ENCODE data around the gene HECTD1.
A peak's percentile ranks its signal among the peaks of the same experiment; 100 is the strongest.
"Not testable (repeated sequence)": the region's sequence is repeated elsewhere in the genome, so short reads cannot be mapped to it uniquely, and the experiment has no call there.

HECTD1 gene

GRCh38 chr14:31069343-31069742, 138.2 kb downstream of the HECTD1 start:
- 94% methylated on average over 3 of the region's 3 CpGs for WGBS
- no peaks in the 10 kb centered on the region for H3K9me3 ChIP-seq (ENCODE audit: control insufficient read depth, low read length)
- peaks cover 4% of the 10 kb centered on the region for H3K4me1 ChIP-seq (ENCODE audit: control insufficient read depth, insufficient read depth, low read depth, low read length)
- no peak overlapping the region for H2AFZ ChIP-seq (ENCODE audit: low read depth, low read length)
- no peaks in the 10 kb centered on the region for H3K36me3 ChIP-seq (ENCODE audit: control insufficient read depth in 1 of 2, insufficient read depth in 2 of 2, low read depth in 1 of 2, low read length in 2 of 2)
- no peaks in the 10 kb centered on the region for H3K27me3 ChIP-seq (ENCODE audit: control insufficient read depth in 1 of 2, insufficient read depth in 1 of 2, low read length in 2 of 2)
- no peak overlapping the region for H4K91ac ChIP-seq (ENCODE audit: low read length)
- no peak overlapping the region for H3K4me2 ChIP-seq (ENCODE audit: low read length, poor library complexity, severe bottlenecking)
- H4K8ac ChIP-seq (ENCODE audit: low read length), result no peak overlapping the region
- no peak overlapping the region for H2BK5ac ChIP-seq (ENCODE audit: low read depth, low read length, poor library complexity, severe bottlenecking)
- H3K4ac ChIP-seq (ENCODE audit: low read depth in 1 of 2, low read length in 2 of 2), result no peak overlapping the region
- H2BK120ac ChIP-seq (ENCODE audit: low read depth, low read length), result no peak overlapping the region
- no peak overlapping the region for H2AK5ac ChIP-seq (ENCODE audit: low read length, severe bottlenecking)
- no peak overlapping the region for H3K4me3 ChIP-seq (ENCODE audit: insufficient read depth in 1 of 2, low read depth in 1 of 2, low read length in 2 of 2)
- DNase-seq, result no peak
- no peak overlapping the region for H2BK12ac ChIP-seq (ENCODE audit: low read length in 2 of 2)
- no peak overlapping the region for H3K27ac ChIP-seq (ENCODE audit: low read length, poor library complexity, severe bottlenecking)
- H2BK15ac ChIP-seq (ENCODE audit: low read depth, poor library complexity, severe bottlenecking), result no peak overlapping the region
- no peak overlapping the region for H3K18ac ChIP-seq (ENCODE audit: low read depth in 1 of 2, low read length in 2 of 2)
- H3K23ac ChIP-seq (ENCODE audit: low read length in 2 of 2), result no peak overlapping the region
- H3K14ac ChIP-seq (ENCODE audit: low read length in 2 of 2), result no peak overlapping the region
- no peaks in the 10 kb centered on the region for H3K79me1 ChIP-seq (replicated peaks; ENCODE audit: low read length, poor library complexity, severe bottlenecking)
- no peak overlapping the region for H3K9ac ChIP-seq (ENCODE audit: low read length)

- Histone ChIP-seq H4K8ac (ENCODE audit: low read length) (no peak overlapping the region), H3K27me3 (ENCODE audit: control insufficient read depth in 1 of 2, insufficient read depth in 1 of 2, low read length in 2 of 2) (no peaks in the 10 kb centered on the region), H3K36me3 (ENCODE audit: control insufficient read depth in 1 of 2, insufficient read depth in 2 of 2, low read depth in 1 of 2, low read length in 2 of 2) (no peaks in the 10 kb centered on the region), H3K14ac (ENCODE audit: low read length in 2 of 2) (no peak overlapping the region), H3K27ac (ENCODE audit: low read length, poor library complexity, severe bottlenecking) (peak overlapping the region; percentile 30), H3K4ac (ENCODE audit: low read depth in 1 of 2, low read length in 2 of 2) (no peak overlapping the region), H3K18ac (ENCODE audit: low read depth in 1 of 2, low read length in 2 of 2) (no peak overlapping the region), H2BK120ac (ENCODE audit: low read depth, low read length) (no peak overlapping the region), H3K9ac (ENCODE audit: low read length) (no peak overlapping the region), H3K4me2 (ENCODE audit: low read length, poor library complexity, severe bottlenecking) (no peak overlapping the region), H3K79me1 (replicated peaks; ENCODE audit: low read length, poor library complexity, severe bottlenecking) (peaks cover 1% of the 10 kb centered on the region), H2BK15ac (ENCODE audit: low read depth, poor library complexity, severe bottlenecking) (no peak overlapping the region), H2AK5ac (ENCODE audit: low read length, severe bottlenecking) (no peak overlapping the region), H3K4me3 (ENCODE audit: insufficient read depth in 1 of 2, low read depth in 1 of 2, low read length in 2 of 2) (no peak overlapping the region), H3K9me3 (ENCODE audit: control insufficient read depth, low read length) (no peaks in the 10 kb centered on the region), H2BK5ac (ENCODE audit: low read depth, low read length, poor library complexity, severe bottlenecking) (no peak overlapping the region), H3K4me1 (ENCODE audit: control insufficient read depth, insufficient read depth, low read depth, low read length) (peaks cover 4% of the 10 kb centered on the region), H4K91ac (ENCODE audit: low read length) (no peak overlapping the region), H3K23ac (ENCODE audit: low read length in 2 of 2) (no peak overlapping the region), H2BK12ac (ENCODE audit: low read length in 2 of 2) (no peak overlapping the region), H2AFZ (ENCODE audit: low read depth, low read length) (no peak overlapping the region)
- peak; percentile 39 for DNase-seq
- no CpG with 5 or more reads among the region's 1 CpG for WGBS
Observed at GRCh38 chr14:31068235-31068634, 139.4 kb downstream of the HECTD1 start.

- H3K4me3 ChIP-seq (ENCODE audit: insufficient read depth in 1 of 2, low read depth in 1 of 2, low read length in 2 of 2); H4K91ac ChIP-seq (ENCODE audit: low read length); H2AK5ac ChIP-seq (ENCODE audit: low read length, severe bottlenecking); H3K27ac ChIP-seq (ENCODE audit: low read length, poor library complexity, severe bottlenecking); H3K23ac ChIP-seq (ENCODE audit: low read length in 2 of 2); H3K4me2 ChIP-seq (ENCODE audit: low read length, poor library complexity, severe bottlenecking); H2BK15ac ChIP-seq (ENCODE audit: low read depth, poor library complexity, severe bottlenecking); H3K4me1 ChIP-seq (ENCODE audit: control insufficient read depth, insufficient read depth, low read depth, low read length); DNase-seq; H2BK12ac ChIP-seq (ENCODE audit: low read length in 2 of 2); H3K9ac ChIP-seq (ENCODE audit: low read length); H2BK120ac ChIP-seq (ENCODE audit: low read depth, low read length); H3K36me3 ChIP-seq (ENCODE audit: control insufficient read depth in 1 of 2, insufficient read depth in 2 of 2, low read depth in 1 of 2, low read length in 2 of 2); H3K79me1 ChIP-seq (replicated peaks; ENCODE audit: low read length, poor library complexity, severe bottlenecking); H3K27me3 ChIP-seq (ENCODE audit: control insufficient read depth in 1 of 2, insufficient read depth in 1 of 2, low read length in 2 of 2); H3K14ac ChIP-seq (ENCODE audit: low read length in 2 of 2); H3K9me3 ChIP-seq (ENCODE audit: control insufficient read depth, low read length); H2AFZ ChIP-seq (ENCODE audit: low read depth, low read length); H2BK5ac ChIP-seq (ENCODE audit: low read depth, low read length, poor library complexity, severe bottlenecking); H4K8ac ChIP-seq (ENCODE audit: low read length); H3K18ac ChIP-seq (ENCODE audit: low read depth in 1 of 2, low read length in 2 of 2); H3K4ac ChIP-seq (ENCODE audit: low read depth in 1 of 2, low read length in 2 of 2): not testable (repeated sequence)
- WGBS, result 96% methylated on average over 4 of the region's 8 CpGs
Observed at GRCh38 chr14:31062908-31063307, 144.7 kb downstream of the HECTD1 start.

- Histone ChIP-seq H3K4me2 (ENCODE audit: low read length, poor library complexity, severe bottlenecking) (no peak overlapping the region), H3K27ac (ENCODE audit: low read length, poor library complexity, severe bottlenecking) (peak overlapping the region; percentile 48), H3K4ac (ENCODE audit: low read depth in 1 of 2, low read length in 2 of 2) (no peak overlapping the region), H2BK120ac (ENCODE audit: low read depth, low read length) (no peak overlapping the region), H2BK5ac (ENCODE audit: low read depth, low read length, poor library complexity, severe bottlenecking) (peak overlapping the region; percentile 15), H2BK15ac (ENCODE audit: low read depth, poor library complexity, severe bottlenecking) (no peak overlapping the region), H4K8ac (ENCODE audit: low read length) (no peak overlapping the region), H2AK5ac (ENCODE audit: low read length, severe bottlenecking) (peak overlapping the region; percentile 47), H3K4me3 (ENCODE audit: insufficient read depth in 1 of 2, low read depth in 1 of 2, low read length in 2 of 2) (no peak overlapping the region), H3K36me3 (ENCODE audit: control insufficient read depth in 1 of 2, insufficient read depth in 2 of 2, low read depth in 1 of 2, low read length in 2 of 2) (no peaks in the 10 kb centered on the region), H3K27me3 (ENCODE audit: control insufficient read depth in 1 of 2, insufficient read depth in 1 of 2, low read length in 2 of 2) (no peaks in the 10 kb centered on the region), H3K79me1 (replicated peaks; ENCODE audit: low read length, poor library complexity, severe bottlenecking) (peaks cover 1% of the 10 kb centered on the region), H3K9ac (ENCODE audit: low read length) (no peak overlapping the region), H3K23ac (ENCODE audit: low read length in 2 of 2) (no peak overlapping the region), H4K91ac (ENCODE audit: low read length) (no peak overlapping the region), H3K14ac (ENCODE audit: low read length in 2 of 2) (no peak overlapping the region), H2AFZ (ENCODE audit: low read depth, low read length) (no peak overlapping the region), H3K18ac (ENCODE audit: low read depth in 1 of 2, low read length in 2 of 2) (no peak overlapping the region), H3K4me1 (ENCODE audit: control insufficient read depth, insufficient read depth, low read depth, low read length) (peaks cover 2% of the 10 kb centered on the region), H2BK12ac (ENCODE audit: low read length in 2 of 2) (no peak overlapping the region), H3K9me3 (ENCODE audit: control insufficient read depth, low read length) (no peaks in the 10 kb centered on the region)
- WGBS, result 76% methylated on average over 5 of the region's 6 CpGs
- no peak for DNase-seq
Observed at GRCh38 chr14:31060253-31060875, 147.2 kb downstream of the HECTD1 start.

All from mesenchymal stem cell (in vitro differentiated cells and primary cell).